B cell (primary cell): ENCODE data around the gene PHF21B. TPM values are rescaled to one million over a fixed set of nuclear protein-coding genes. Genes with fewer than 3 reads are reported as not detected.
"Not testable (repeated sequence)": the region's sequence is repeated elsewhere in the genome, so short reads cannot be mapped to it uniquely, and the experiment has no call there.

Source experiments
- ATAC-seq: fragments of 200-7000 bp; cut with Tn5 transposase; one replicate; pipeline ENCODE4 v1.10.0; 2021; ENCODE audit warnings: low read depth, mild to moderate bottlenecking, moderate number of reproducible peaks, moderate library complexity
- CTCF ChIA-PET: fragments of 350-600 bp; sonication (Branson Sonifier 250); formaldehyde crosslinking; loops from one replicate; lab custom pipeline; 2021; ENCODE audit warnings: antibody characterized with exemption, inconsistent platforms; lab: Charles Lee
- POLR2A ChIA-PET: fragments of 350-600 bp; sonication (Branson Sonifier 250); formaldehyde crosslinking; loops from one replicate; lab custom pipeline; 2021; ENCODE audit warnings: antibody characterized with exemption; lab: Charles Lee
- DNase-seq: peaks from one replicate; pipeline ENCODE4 v3.0.0; 2013
- H2AFZ ChIP-seq: 2 replicates; pipeline ENCODE4 v1.6.1; 2012; ENCODE audit warnings: mild to moderate bottlenecking, low read depth, low read length; ENCODE audit not compliant: insufficient read depth, poor library complexity, severe bottlenecking
- H3K27ac ChIP-seq, 2 donors: 1 replicate in 1 of 2; 2 replicates in 1 of 2; pipeline ENCODE4 v1.5.1; 2012 to 2013; ENCODE audit warnings: low read length in 2 of 2, mild to moderate bottlenecking in 2 of 2, moderate library complexity in 1 of 2
- H3K27me3 ChIP-seq, 4 experiments: fragments of 200-600 bp in 1 of 4; sonication (generic) in 1 of 4; replicated peaks in 1 of 4; 1 replicate in 2 of 4; 2 replicates in 2 of 4; pipeline versions ENCODE4 v1.6.1 to v1.7.0; 2013 to 2016; ENCODE audit warnings: low read length in 3 of 4, mild to moderate bottlenecking in 2 of 4, mixed read lengths in 1 of 4, moderate library complexity in 1 of 4; ENCODE audit not compliant: insufficient read depth in 4 of 4, control insufficient read depth in 3 of 4; ENCODE audit errors: control extremely low read depth in 1 of 4
- H3K36me3 ChIP-seq, 2 experiments: replicated peaks in 1 of 2; 1 replicate in 1 of 2; 2 replicates in 1 of 2; pipeline versions ENCODE4 v1.6.1 to v1.7.1; 2013; ENCODE audit warnings: low read length in 1 of 2; ENCODE audit not compliant: insufficient read depth in 2 of 2, control insufficient read depth in 1 of 2; ENCODE audit errors: control extremely low read depth in 1 of 2, extremely low read depth in 1 of 2
- H3K4me1 ChIP-seq, 2 donors: fragments of 200-600 bp in 1 of 2; sonication (generic) in 1 of 2; 1 replicate in 1 of 2; 2 replicates in 1 of 2; pipeline versions ENCODE4 v1.5.1 to v1.6.1; 2013 to 2017; ENCODE audit warnings: low read length in 2 of 2; ENCODE audit not compliant: control insufficient read depth in 2 of 2, insufficient read depth in 2 of 2
- H3K4me2 ChIP-seq: replicated peaks from 2 replicates; pipeline ENCODE3; 2012; ENCODE audit warnings: mild to moderate bottlenecking, low read depth, low read length; ENCODE audit not compliant: poor library complexity, severe bottlenecking
- H3K4me3 ChIP-seq, 5 experiments: fragments of 200-600 bp in 1 of 5; sonication (generic) in 1 of 5; 1 replicate in 3 of 5; 2 replicates in 2 of 5; pipeline versions ENCODE4 v1.5.1 to v1.7.0; 2011 to 2016; ENCODE audit warnings: low read length in 4 of 5, mild to moderate bottlenecking in 4 of 5, low read depth in 2 of 5, control low read depth in 1 of 5, moderate library complexity in 1 of 5; ENCODE audit not compliant: insufficient read depth in 1 of 5; ENCODE audit errors: control extremely low read depth in 1 of 5, extremely low read depth in 1 of 5
- H3K79me2 ChIP-seq: fragments of 200-600 bp; sonication (generic); one replicate; pipeline ENCODE4 v1.6.0; 2016; ENCODE audit warnings: low read length; ENCODE audit not compliant: control insufficient read depth, insufficient read depth
- H3K9ac ChIP-seq: fragments of 200-600 bp; sonication (generic); 2 replicates; pipeline ENCODE4 v1.6.1; 2017; ENCODE audit warnings: mild to moderate bottlenecking, low read length, moderate library complexity
- H3K9me3 ChIP-seq, 3 donors: one replicate each; pipeline versions ENCODE4 v1.6.1 to v1.7.1; 2013; ENCODE audit warnings: low read length in 2 of 3; ENCODE audit not compliant: control insufficient read depth in 2 of 3, insufficient read depth in 1 of 3; ENCODE audit errors: control extremely low read depth in 1 of 3
- H4K20me1 ChIP-seq: 2 replicates; pipeline ENCODE4 v1.6.0; 2012; ENCODE audit warnings: mild to moderate bottlenecking, low read length; ENCODE audit not compliant: insufficient read depth, control insufficient read depth, poor library complexity, severe bottlenecking
- H3K27ac Mint-ChIP-seq: one replicate; pipeline ENCODE4 v1.8.0; 2021; ENCODE audit warnings: mixed read lengths
- H3K27me3 Mint-ChIP-seq: one replicate; pipeline ENCODE4 v1.8.0; 2021; ENCODE audit warnings: mixed read lengths
- H3K4me1 Mint-ChIP-seq: one replicate; pipeline ENCODE4 v1.8.0; 2021; ENCODE audit warnings: mixed read lengths
- H3K4me3 Mint-ChIP-seq: one replicate; pipeline ENCODE4 v1.8.0; 2021; ENCODE audit warnings: mixed read lengths
- H3K9me3 Mint-ChIP-seq: one replicate; pipeline ENCODE4 v1.8.0; 2022; ENCODE audit warnings: mixed read lengths; ENCODE audit not compliant: insufficient read depth
- CTCF ChIP-seq: fragments of 200-600 bp; IDR thresholded peaks from one replicate; pipeline ENCODE4 v1.8.0; 2022; ENCODE audit warnings: antibody characterized with exemption, mild to moderate bottlenecking
- EZH2 ChIP-seq: IDR thresholded peaks from 2 replicates; pipeline ENCODE4 v1.6.1; 2012; ENCODE audit warnings: borderline replicate concordance, low read depth, mild to moderate bottlenecking, moderate library complexity, low read length; ENCODE audit not compliant: insufficient read depth, poor library complexity, severe bottlenecking
- WGBS: methylation state at CpG from one replicate; pipeline ENCODE4 v1.1.5; 2013; ENCODE audit warnings: missing lambda C conversion rate; ENCODE audit not compliant: insufficient coverage; 5-methylcytosine and 5-hydroxymethylcytosine counted together
- intact Hi-C: fragments of 100-400 bp; cut with micrococcal nuclease; formaldehyde crosslinking; loops from one replicate; pipeline ENCODE4 v1.10.0; 2022
- polyA plus RNA-seq: library from polyadenylated mRNA; depleted of rRNA; stranded (reverse); fragments of >200 nt; gene quantifications from 2 replicates; pipeline ENCODE4 v1.2.3, GENCODE V29; 2012
- total RNA-seq, 2 donors: library from RNA; stranded (reverse); fragments of 120-200 nt in 1 of 2; gene quantifications; 1 replicate in 1 of 2; 2 replicates in 1 of 2; pipeline versions ENCODE4 v1.2.3 to v1.2.4, GENCODE V29; 2013 to 2022

Gene PHF21B
- total and polyA plus RNA-seq, 2 donors (not counting 1 experiment from before 2014, with no cell fraction given) = not detected

- ChIA-PET POLR2A (no interaction called here), CTCF (no interaction called here)
- DNase-seq = no peak
- no peaks in the 10 kb centered on the region for H3K9me3 ChIP-seq
- Mint-ChIP-seq H3K4me3 (no peak overlapping the region), H3K9me3 (no peaks in the 10 kb centered on the region), H3K27me3 (peaks cover 32% of the 10 kb centered on the region), H3K27ac (no peak overlapping the region), H3K4me1 (no peaks in the 10 kb centered on the region)
- no peaks in the 10 kb centered on the region for H3K36me3 ChIP-seq
- intact Hi-C loops = no loop called here
- H3K4me2 ChIP-seq = no peak overlapping the region
- no peaks in the 10 kb centered on the region for H4K20me1 ChIP-seq
- H3K4me1 ChIP-seq = no peaks in the 10 kb centered on the region
- no peak overlapping the region for H3K27ac ChIP-seq
- H3K4me3 ChIP-seq = no peak overlapping the region
- no peak overlapping the region for H3K9ac ChIP-seq
- no peak overlapping the region for H2AFZ ChIP-seq
- TF ChIP-seq CTCF (no peak), EZH2 (no peak)
- H3K27me3 ChIP-seq = peaks cover 0 to 3% (median 0%) of the 10 kb centered on the region in 4 experiments
- H3K79me2 ChIP-seq = no peaks in the 10 kb centered on the region
- WGBS = no CpG with 5 or more reads among the region's 1 CpG
- ATAC-seq = no peak
Measured at GRCh38 chr22:45053571-45053970, 43.8 kb upstream of the PHF21B start.

GRCh38 chr22:45053094-45053493 lies 43.3 kb upstream of the PHF21B start:
- Mint-ChIP-seq H3K27me3 (peaks cover 36% of the 10 kb centered on the region), H3K4me1 (no peaks in the 10 kb centered on the region), H3K9me3 (no peaks in the 10 kb centered on the region), H3K4me3 (no peak overlapping the region), H3K27ac (no peak overlapping the region)
- no peak for DNase-seq
- no peaks in the 10 kb centered on the region for H3K36me3 ChIP-seq
- no peak overlapping the region for H3K4me3 ChIP-seq
- ChIA-PET POLR2A (no interaction called here), CTCF (no interaction called here)
- no peak for ATAC-seq
- no CpG with 5 or more reads among the region's 1 CpG for WGBS
- no peak overlapping the region for H3K4me2 ChIP-seq
- peaks cover 0 to 3% (median 0%) of the 10 kb centered on the region in 4 experiments for H3K27me3 ChIP-seq
- no peaks in the 10 kb centered on the region for H4K20me1 ChIP-seq
- no peak overlapping the region for H3K27ac ChIP-seq
- H3K79me2 ChIP-seq = no peaks in the 10 kb centered on the region
- H3K4me1 ChIP-seq = no peaks in the 10 kb centered on the region
- no peak overlapping the region for H2AFZ ChIP-seq
- TF ChIP-seq EZH2 (no peak), CTCF (no peak)
- intact Hi-C loops = no loop called here
- no peaks in the 10 kb centered on the region for H3K9me3 ChIP-seq
- no peak overlapping the region for H3K9ac ChIP-seq

- H3K4me1 ChIP-seq, H3K27me3 ChIP-seq, H3K4me1 Mint-ChIP-seq, H3K4me3 ChIP-seq, H3K27ac Mint-ChIP-seq, H3K79me2 ChIP-seq, H3K9ac ChIP-seq, H3K4me2 ChIP-seq, CTCF ChIA-PET, POLR2A ChIA-PET, ATAC-seq, H3K27ac ChIP-seq, H3K4me3 Mint-ChIP-seq, intact Hi-C loops, H3K36me3 ChIP-seq, H2AFZ ChIP-seq, H3K9me3 Mint-ChIP-seq, DNase-seq, H3K9me3 ChIP-seq, H4K20me1 ChIP-seq: not testable (repeated sequence)
- 62% methylated on average over 3 of the region's 3 CpGs for WGBS
- peaks cover 36% of the 10 kb centered on the region for H3K27me3 Mint-ChIP-seq
Measured at GRCh38 chr22:45052665-45053064, 42.9 kb upstream of the PHF21B start.
